Measurements from ENCODE around the gene SERINC2.

The SERINC2 gene

GRCh38 chr1:31417148-31417547 is 4.1 kb downstream of the SERINC2 start:
- Histone ChIP-seq H3K9ac (ENCODE audit: low read length) (no peak overlapping the region), H3K4me3 (ENCODE audit: low read depth in 1 of 2, low read length in 2 of 2) (no peak overlapping the region), H3K9me3 (ENCODE audit: low read length) (no peaks in the 10 kb centered on the region), H3K27me3 (ENCODE audit: control insufficient read depth in 1 of 2, insufficient read depth in 2 of 2, low read length in 2 of 2) (peaks cover 7 to 32% of the 10 kb centered on the region in 2 donors), H3K36me3 (ENCODE audit: insufficient read depth, low read length) (no peaks in the 10 kb centered on the region), H3K4me1 (ENCODE audit: insufficient read depth, low read length) (no peaks in the 10 kb centered on the region), H3K27ac (ENCODE audit: low read depth, low read length) (no peak overlapping the region)

DNA sequence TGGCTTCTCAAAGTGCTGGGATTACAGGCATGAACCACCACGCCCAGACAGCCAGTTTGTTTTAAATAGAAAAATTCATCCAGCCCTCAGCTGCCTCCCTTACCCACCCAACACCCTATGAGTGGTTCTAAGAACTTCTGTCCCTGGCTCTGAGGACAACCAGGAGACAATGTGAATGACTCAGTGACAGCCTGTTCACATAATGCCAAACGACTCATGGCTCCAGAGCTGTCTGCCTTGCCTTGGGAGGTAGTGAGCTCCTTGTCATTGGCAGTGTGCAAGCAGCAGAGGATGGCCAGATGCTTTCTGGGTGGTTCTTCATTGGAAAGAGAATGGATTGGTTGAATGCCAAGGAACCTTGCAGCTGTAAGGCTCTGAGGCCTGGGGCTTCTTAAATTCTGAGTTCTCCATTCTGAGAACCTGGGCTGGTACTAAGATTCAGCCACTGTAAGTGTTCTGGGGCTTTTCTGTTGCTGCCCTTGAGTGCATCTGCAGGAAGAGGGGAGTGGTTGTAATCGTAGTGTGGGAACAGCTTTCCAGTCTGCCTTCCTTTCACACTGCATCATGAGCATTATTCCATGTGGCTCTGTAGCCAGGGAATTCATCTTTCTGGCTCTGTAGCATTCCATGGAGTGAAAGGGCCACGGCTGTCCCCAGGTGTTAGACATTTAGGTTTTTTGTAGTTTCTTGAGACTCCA is 5.8 kb downstream of the SERINC2 start:
- no peak overlapping the region for H3K9ac ChIP-seq (ENCODE audit: low read length)
- H3K36me3 ChIP-seq (ENCODE audit: insufficient read depth, low read length), result no peaks in the 10 kb centered on the region
- no peak overlapping the region for H3K27ac ChIP-seq (ENCODE audit: low read depth, low read length)
- peaks cover 0 to 17% of the 10 kb centered on the region in 2 donors for H3K27me3 ChIP-seq (ENCODE audit: control insufficient read depth in 1 of 2, insufficient read depth in 2 of 2, low read length in 2 of 2)
- no peak overlapping the region for H3K4me3 ChIP-seq (ENCODE audit: low read depth in 1 of 2, low read length in 2 of 2)
- H3K9me3 ChIP-seq (ENCODE audit: low read length), result no peaks in the 10 kb centered on the region
- no peaks in the 10 kb centered on the region for H3K4me1 ChIP-seq (ENCODE audit: insufficient read depth, low read length)

DNA sequence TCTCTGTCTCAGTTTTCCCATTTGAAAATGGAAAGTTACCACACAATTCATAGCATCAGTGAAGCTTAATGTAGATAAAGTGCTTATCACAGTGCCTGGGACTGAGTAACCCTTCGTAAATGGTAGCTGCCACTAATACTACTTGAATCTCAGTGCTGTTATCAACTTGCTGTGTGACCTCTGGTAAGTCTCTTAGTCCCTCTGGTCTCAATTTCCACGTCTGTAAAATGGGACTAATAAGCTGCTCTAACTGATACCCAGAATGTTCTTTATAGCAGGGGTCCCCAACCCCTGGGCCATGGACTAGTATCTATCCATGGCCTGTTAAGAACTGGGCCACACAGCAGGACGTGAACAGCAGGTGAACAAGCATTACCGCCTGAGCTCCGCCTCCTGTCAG is 7.7 kb downstream of the SERINC2 start:
- Histone ChIP-seq H3K36me3 (ENCODE audit: insufficient read depth, low read length) (no peaks in the 10 kb centered on the region), H3K9ac (ENCODE audit: low read length) (no peak overlapping the region), H3K27ac (ENCODE audit: low read depth, low read length) (no peak overlapping the region), H3K4me3 (ENCODE audit: low read depth in 1 of 2, low read length in 2 of 2) (no peak overlapping the region), H3K4me1 (ENCODE audit: insufficient read depth, low read length) (no peaks in the 10 kb centered on the region), H3K27me3 (ENCODE audit: control insufficient read depth in 1 of 2, insufficient read depth in 2 of 2, low read length in 2 of 2) (no peaks in the 10 kb centered on the region), H3K9me3 (ENCODE audit: low read length) (no peaks in the 10 kb centered on the region)

GRCh38 chr1:31421371-31422040 is 8.5 kb downstream of the SERINC2 start:
- Histone ChIP-seq H3K9me3 (ENCODE audit: low read length) (no peaks in the 10 kb centered on the region), H3K4me1 (ENCODE audit: insufficient read depth, low read length) (no peaks in the 10 kb centered on the region), H3K4me3 (ENCODE audit: low read depth in 1 of 2, low read length in 2 of 2) (no peak overlapping the region), H3K9ac (ENCODE audit: low read length) (no peak overlapping the region), H3K27me3 (ENCODE audit: control insufficient read depth in 1 of 2, insufficient read depth in 2 of 2, low read length in 2 of 2) (no peaks in the 10 kb centered on the region), H3K27ac (ENCODE audit: low read depth, low read length) (no peak overlapping the region), H3K36me3 (ENCODE audit: insufficient read depth, low read length) (no peaks in the 10 kb centered on the region)

GRCh38 chr1:31422505-31423319 is 9.7 kb downstream of the SERINC2 start:
- no peak overlapping the region for H3K27ac ChIP-seq (ENCODE audit: low read depth, low read length)
- H3K9me3 ChIP-seq (ENCODE audit: low read length), result no peaks in the 10 kb centered on the region
- H3K4me1 ChIP-seq (ENCODE audit: insufficient read depth, low read length), result no peaks in the 10 kb centered on the region
- H3K36me3 ChIP-seq (ENCODE audit: insufficient read depth, low read length), result no peaks in the 10 kb centered on the region
- no peak overlapping the region for H3K4me3 ChIP-seq (ENCODE audit: low read depth in 1 of 2, low read length in 2 of 2)
- H3K27me3 ChIP-seq (ENCODE audit: control insufficient read depth in 1 of 2, insufficient read depth in 2 of 2, low read length in 2 of 2), result no peaks in the 10 kb centered on the region
- H3K9ac ChIP-seq (ENCODE audit: low read length), result no peak overlapping the region

DNA sequence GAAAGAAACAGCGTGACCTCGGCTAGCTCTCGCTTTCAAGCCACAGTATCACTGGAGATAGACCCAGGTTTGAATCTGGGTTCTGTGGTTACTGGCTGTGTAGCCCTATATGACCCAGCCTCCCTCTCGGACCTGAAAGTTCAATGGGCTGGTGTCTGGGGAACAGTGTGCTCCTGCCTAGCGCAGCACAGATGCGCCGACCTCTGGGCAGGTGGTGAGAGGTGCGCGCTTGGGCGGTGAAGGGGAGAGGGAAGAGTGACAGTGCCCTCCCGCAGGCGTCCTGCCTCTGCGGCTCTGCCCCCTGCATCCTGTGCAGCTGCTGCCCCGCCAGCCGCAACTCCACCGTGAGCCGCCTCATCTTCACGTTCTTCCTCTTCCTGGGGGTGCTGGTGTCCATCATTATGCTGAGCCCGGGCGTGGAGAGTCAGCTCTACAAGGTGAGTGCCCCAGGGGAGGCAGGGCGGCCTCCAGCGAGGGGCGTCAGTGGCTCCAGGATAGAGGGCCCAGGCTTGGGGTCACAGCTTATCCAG is 10.5 kb downstream of the SERINC2 start:
- Histone ChIP-seq H3K9me3 (ENCODE audit: low read length) (no peaks in the 10 kb centered on the region), H3K4me3 (ENCODE audit: low read depth in 1 of 2, low read length in 2 of 2) (no peak overlapping the region), H3K36me3 (ENCODE audit: insufficient read depth, low read length) (no peaks in the 10 kb centered on the region), H3K27ac (ENCODE audit: low read depth, low read length) (no peak overlapping the region), H3K4me1 (ENCODE audit: insufficient read depth, low read length) (no peaks in the 10 kb centered on the region), H3K9ac (ENCODE audit: low read length) (no peak overlapping the region), H3K27me3 (ENCODE audit: control insufficient read depth in 1 of 2, insufficient read depth in 2 of 2, low read length in 2 of 2) (no peaks in the 10 kb centered on the region)

GRCh38 chr1:31424568-31424967 is 11.6 kb downstream of the SERINC2 start:
- no peaks in the 10 kb centered on the region for H3K4me1 ChIP-seq (ENCODE audit: insufficient read depth, low read length)
- H3K27ac ChIP-seq (ENCODE audit: low read depth, low read length), result no peak overlapping the region
- H3K36me3 ChIP-seq (ENCODE audit: insufficient read depth, low read length), result no peaks in the 10 kb centered on the region
- no peak overlapping the region for H3K4me3 ChIP-seq (ENCODE audit: low read depth in 1 of 2, low read length in 2 of 2)
- no peak overlapping the region for H3K9ac ChIP-seq (ENCODE audit: low read length)
- no peaks in the 10 kb centered on the region for H3K9me3 ChIP-seq (ENCODE audit: low read length)
- no peaks in the 10 kb centered on the region for H3K27me3 ChIP-seq (ENCODE audit: control insufficient read depth in 1 of 2, insufficient read depth in 2 of 2, low read length in 2 of 2)

DNA sequence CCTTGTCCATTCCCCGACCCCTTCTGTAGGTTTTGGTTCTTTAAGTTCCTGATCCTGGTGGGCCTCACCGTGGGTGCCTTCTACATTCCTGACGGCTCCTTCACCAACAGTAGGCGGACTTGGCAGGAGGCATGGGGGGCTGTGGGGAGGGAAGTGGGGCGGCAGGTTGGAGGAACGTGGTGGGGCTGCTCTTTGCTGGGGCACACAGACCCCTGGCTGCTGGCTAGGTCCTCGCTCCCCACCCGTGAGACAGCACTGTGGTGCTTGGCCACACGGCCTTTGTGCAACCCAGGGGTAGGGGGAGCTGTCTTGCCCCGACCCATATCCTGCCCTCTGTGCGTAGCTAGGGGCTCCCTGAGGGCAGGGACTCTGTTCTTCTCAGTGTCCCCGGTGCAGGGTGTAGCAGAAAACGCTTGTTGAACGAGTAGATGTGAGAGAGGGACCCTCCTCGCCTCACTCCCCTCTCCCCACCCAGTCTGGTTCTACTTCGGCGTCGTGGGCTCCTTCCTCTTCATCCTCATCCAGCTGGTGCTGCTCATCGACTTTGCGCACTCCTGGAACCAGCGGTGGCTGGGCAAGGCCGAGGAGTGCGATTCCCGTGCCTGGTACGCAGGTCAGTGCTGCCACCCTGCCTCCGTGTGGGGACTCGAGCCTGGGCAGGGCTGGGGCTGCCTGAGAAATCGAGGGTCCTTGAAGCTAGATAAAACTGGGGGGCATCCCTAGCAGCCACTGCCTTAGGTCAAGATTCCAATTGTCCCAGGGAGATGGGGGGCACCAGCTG is 12.5 kb downstream of the SERINC2 start:
- Histone ChIP-seq H3K4me1 (ENCODE audit: insufficient read depth, low read length) (no peaks in the 10 kb centered on the region), H3K36me3 (ENCODE audit: insufficient read depth, low read length) (no peaks in the 10 kb centered on the region), H3K9me3 (ENCODE audit: low read length) (no peaks in the 10 kb centered on the region), H3K27me3 (ENCODE audit: control insufficient read depth in 1 of 2, insufficient read depth in 2 of 2, low read length in 2 of 2) (no peaks in the 10 kb centered on the region), H3K9ac (ENCODE audit: low read length) (no peak overlapping the region), H3K27ac (ENCODE audit: low read depth, low read length) (no peak overlapping the region), H3K4me3 (ENCODE audit: low read depth in 1 of 2, low read length in 2 of 2) (no peak overlapping the region)

DNA sequence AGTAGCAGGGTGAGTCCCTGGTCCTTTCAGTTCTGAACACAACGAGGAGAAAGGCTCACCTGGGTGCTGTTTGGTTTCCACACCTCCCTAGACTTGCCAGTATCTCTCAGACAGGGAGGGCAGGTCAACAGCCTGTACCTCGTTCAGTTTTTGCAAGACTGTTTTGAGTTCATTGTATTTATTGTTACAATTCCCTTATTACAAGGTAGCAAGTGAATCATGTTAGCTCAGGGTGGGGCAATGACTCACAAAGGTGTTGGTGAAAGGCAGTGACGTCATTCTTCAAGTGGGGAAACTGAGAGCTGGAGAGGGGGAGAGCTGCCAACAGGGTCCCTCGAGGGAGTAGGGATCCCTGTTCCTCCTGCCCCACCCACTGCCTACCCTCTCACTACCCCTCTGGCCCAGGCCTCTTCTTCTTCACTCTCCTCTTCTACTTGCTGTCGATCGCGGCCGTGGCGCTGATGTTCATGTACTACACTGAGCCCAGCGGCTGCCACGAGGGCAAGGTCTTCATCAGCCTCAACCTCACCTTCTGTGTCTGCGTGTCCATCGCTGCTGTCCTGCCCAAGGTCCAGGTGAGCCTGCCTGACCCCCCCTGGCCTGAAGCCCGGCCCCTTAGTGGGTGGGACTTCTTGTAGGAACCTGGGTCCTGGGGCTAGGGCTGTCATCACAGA is 13.4 kb downstream of the SERINC2 start:
- Histone ChIP-seq H3K9ac (ENCODE audit: low read length) (no peak overlapping the region), H3K4me1 (ENCODE audit: insufficient read depth, low read length) (no peaks in the 10 kb centered on the region), H3K4me3 (ENCODE audit: low read depth in 1 of 2, low read length in 2 of 2) (no peak overlapping the region), H3K27ac (ENCODE audit: low read depth, low read length) (no peak overlapping the region), H3K9me3 (ENCODE audit: low read length) (no peaks in the 10 kb centered on the region), H3K27me3 (ENCODE audit: control insufficient read depth in 1 of 2, insufficient read depth in 2 of 2, low read length in 2 of 2) (no peaks in the 10 kb centered on the region), H3K36me3 (ENCODE audit: insufficient read depth, low read length) (no peaks in the 10 kb centered on the region)

DNA sequence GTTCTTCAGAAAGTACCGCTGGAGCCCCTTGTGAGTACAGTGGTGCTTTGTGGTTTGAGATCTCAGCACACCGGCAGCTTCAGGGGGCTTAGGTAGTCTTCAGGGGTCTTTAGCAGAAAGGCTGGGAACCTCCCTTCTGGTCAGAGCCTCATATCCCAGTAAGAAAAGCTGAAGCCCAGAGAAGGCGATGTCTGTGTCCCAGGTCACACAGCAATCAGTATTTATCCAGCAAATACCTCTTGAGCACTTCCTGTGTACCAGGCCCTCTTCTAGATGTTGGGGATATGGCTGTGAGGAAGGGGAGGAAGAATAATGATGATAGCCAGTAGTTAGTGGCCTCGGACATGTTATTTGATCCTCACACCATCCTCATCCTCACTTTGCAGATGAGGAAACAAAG is 14.3 kb downstream of the SERINC2 start:
- Histone ChIP-seq H3K4me1 (ENCODE audit: insufficient read depth, low read length) (no peaks in the 10 kb centered on the region), H3K27me3 (ENCODE audit: control insufficient read depth in 1 of 2, insufficient read depth in 2 of 2, low read length in 2 of 2) (peaks cover 0 to 4% of the 10 kb centered on the region in 2 donors), H3K36me3 (ENCODE audit: insufficient read depth, low read length) (no peaks in the 10 kb centered on the region), H3K4me3 (ENCODE audit: low read depth in 1 of 2, low read length in 2 of 2) (no peak overlapping the region), H3K9me3 (ENCODE audit: low read length) (no peaks in the 10 kb centered on the region), H3K9ac (ENCODE audit: low read length) (no peak overlapping the region), H3K27ac (ENCODE audit: low read depth, low read length) (no peak overlapping the region)
